GM12891 (cell line): Measurements from ENCODE around the gene ALKBH5.
"Not testable (repeated sequence)": the region's sequence is repeated elsewhere in the genome, so short reads cannot be mapped to it uniquely, and the experiment has no call there.

ENCODE experiments used
- DNase-seq: peaks from one replicate; pipeline ENCODE4 v3.0.0; 2011; ENCODE audit warnings: low spot score; ENCODE audit not compliant: insufficient read length
- FAIRE-seq: peaks from 2 replicates; lab custom pipeline; 2011; peaks lifted over from hg19 to GRCh38; lab: Jason Lieb, UNC
- PAX5 ChIP-seq: IDR thresholded peaks from 2 replicates; pipeline ENCODE4 v1.6.1; 2011; ENCODE audit warnings: low read length, moderate library complexity, mild to moderate bottlenecking; ENCODE audit not compliant: insufficient read depth, severe bottlenecking
- POLR2A ChIP-seq: IDR thresholded peaks from 2 replicates; pipeline ENCODE4 v1.6.1; 2011; ENCODE audit warnings: low read depth, low read length, control low read depth
- POLR2AphosphoS5 ChIP-seq: IDR thresholded peaks from 2 replicates; pipeline ENCODE4 v1.6.1; 2011; ENCODE audit warnings: low read depth, low read length, control low read depth
- POU2F2 ChIP-seq: IDR thresholded peaks from 2 replicates; pipeline ENCODE4 v1.6.1; 2011; ENCODE audit warnings: low read depth, mild to moderate bottlenecking, control low read depth, low read length, moderate library complexity
- SPI1 ChIP-seq: IDR thresholded peaks from 2 replicates; pipeline ENCODE4 v1.6.1; 2011; ENCODE audit warnings: low read depth, low read length, control low read depth
- TAF1 ChIP-seq: IDR thresholded peaks from 2 replicates; pipeline ENCODE4 v1.6.1; 2011; ENCODE audit warnings: low read depth, low read length, control low read depth

The ALKBH5 gene

DNA sequence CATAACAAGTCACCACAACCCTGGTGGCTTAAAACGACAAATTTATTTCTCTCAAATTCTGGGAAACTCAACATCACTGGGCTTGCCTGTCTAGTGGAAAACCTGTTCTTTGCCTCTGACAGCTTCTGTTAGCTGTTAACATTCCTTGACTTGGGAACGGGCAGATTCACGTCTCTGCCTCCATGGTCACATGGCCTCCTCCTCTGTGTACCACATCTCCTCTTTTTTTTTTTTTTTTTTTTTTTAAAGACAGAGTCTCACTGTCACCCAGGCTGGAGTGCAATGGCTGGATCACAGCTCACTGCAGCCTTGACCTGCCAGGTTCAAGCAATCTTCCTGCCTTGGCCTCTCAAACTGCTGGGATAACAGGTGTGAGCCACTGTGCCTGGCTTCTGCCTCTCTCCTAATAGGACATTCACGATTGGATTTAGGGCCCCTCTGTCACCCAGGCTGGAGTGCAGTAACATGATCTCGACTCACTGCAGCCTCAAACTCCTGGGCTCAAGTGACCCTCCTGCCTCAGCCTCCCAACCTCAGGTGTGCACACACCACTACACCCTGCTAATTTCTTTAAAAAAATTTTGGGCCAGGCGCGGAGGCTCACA, 30.1 kb downstream of the ALKBH5 start:
- TF ChIP-seq POLR2A (no peak), POU2F2 (no peak), SPI1 (no peak), TAF1 (no peak), POLR2AphosphoS5 (no peak), PAX5 (no peak)
- FAIRE-seq = no peak
- no peak for DNase-seq

DNA sequence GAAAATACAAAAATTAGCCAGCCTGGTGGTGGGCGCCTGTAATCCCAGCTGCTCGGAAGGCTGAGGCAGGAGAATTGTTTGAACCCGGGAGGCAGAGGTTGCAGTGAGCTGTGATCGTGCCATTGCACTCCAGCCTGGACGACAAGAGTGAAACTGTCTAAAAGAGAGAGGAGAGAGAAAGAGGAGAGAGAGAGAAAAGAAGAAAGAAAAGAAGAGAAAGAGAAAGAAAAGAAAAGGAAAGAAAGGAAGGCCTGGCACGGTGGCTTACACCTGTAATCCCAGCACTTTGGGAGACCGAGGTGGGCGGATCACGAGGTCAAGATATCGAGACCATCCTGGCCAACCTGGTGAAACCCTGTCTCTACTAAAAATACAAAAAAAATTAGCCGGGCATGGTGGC, 33.3 kb downstream of the ALKBH5 start:
- DNase-seq, FAIRE-seq: not testable (repeated sequence)

DNA sequence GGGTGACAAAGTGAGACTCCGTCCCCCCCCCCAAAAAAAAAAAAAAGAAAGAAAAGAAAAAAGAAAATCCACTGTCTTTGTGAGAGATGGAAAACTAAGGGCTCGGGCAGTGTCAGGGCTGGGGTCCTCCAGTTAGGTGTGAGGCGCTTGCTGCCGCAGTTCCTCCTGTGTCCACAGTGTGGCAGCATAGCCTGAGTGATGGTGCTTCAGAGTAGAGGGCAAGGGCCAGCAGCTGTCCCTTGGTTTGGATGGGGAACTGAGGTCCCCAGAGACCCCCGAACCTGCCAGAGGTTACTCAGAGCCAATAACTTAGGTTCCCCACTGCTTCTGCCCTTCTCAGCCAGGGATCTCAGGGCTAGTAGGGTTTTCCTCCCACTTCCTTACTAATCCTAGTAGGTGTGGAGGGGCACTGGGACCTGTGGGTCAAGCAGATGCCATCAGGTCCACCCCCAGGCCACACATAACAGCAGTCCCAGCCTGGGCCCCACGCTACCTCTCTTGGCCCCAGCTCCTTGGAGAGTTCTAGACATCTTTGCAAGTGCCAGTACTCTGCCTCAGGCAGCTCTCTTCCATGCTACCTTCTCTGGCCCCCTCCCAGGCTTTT, 33.9 kb downstream of the ALKBH5 start:
- DNase-seq (peak; percentile 76), FAIRE-seq (peak; percentile 91)
- TF ChIP-seq POU2F2 (no peak), SPI1 (peak; percentile 30; the same call in 1 of the 2 replicates), PAX5 (no peak), TAF1 (no peak)

DNA sequence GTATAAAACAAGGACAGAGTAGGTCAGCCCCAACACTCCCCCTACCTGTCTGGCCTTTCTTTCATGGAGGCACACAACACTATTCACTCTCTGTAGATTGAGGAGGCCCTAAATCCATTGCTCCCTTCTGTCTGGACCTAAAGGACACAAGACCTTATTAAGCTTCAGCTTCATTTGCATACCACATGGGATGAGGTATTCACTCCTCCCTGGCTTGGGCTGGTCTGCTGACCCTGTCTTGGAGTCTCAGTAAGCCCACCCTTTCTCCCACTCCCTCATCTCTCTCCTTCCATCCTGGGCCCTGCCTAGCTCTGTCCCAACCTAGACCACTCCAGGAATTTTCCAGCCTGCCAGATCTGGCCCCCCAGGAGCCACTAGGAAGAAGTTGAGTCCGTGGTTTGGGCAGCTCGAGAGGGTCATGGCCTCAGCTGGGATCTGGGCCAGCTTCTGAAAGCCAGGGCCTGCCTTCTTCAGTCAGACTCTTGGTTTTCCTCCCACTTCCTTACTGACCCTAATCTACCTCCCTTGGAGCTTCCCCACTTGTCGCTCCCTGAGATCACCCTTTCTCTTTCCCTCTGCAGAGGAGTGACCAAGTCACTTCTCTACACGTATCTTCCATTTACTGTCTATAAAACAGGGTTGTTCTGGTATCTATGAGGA, 35.3 kb downstream of the ALKBH5 start:
- DNase-seq = no peak
- FAIRE-seq = no peak
- TF ChIP-seq PAX5 (no peak), POLR2AphosphoS5 (no peak), SPI1 (no peak), POU2F2 (no peak), TAF1 (no peak), POLR2A (no peak)

DNA sequence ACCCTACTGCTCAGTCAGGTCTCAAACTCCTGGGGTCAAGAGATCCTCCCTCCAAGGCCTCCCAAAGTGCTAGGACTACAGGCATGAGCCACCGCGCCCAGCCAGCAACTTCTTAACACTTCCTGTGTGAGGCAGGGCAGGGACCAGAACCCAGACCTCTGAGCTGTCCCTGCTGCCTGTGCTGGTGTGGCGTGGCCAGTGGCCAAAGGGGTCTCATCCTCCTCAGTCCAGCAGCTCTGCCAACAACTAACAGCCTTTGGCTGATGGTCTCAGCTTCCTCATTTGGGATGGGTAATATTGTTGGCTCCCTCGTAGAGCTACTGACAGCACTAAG, 40.4 kb downstream of the ALKBH5 start:
- no peak for TF ChIP-seq POLR2AphosphoS5
- no peak for TF ChIP-seq TAF1
- DNase-seq = no peak
- FAIRE-seq = no peak

DNA sequence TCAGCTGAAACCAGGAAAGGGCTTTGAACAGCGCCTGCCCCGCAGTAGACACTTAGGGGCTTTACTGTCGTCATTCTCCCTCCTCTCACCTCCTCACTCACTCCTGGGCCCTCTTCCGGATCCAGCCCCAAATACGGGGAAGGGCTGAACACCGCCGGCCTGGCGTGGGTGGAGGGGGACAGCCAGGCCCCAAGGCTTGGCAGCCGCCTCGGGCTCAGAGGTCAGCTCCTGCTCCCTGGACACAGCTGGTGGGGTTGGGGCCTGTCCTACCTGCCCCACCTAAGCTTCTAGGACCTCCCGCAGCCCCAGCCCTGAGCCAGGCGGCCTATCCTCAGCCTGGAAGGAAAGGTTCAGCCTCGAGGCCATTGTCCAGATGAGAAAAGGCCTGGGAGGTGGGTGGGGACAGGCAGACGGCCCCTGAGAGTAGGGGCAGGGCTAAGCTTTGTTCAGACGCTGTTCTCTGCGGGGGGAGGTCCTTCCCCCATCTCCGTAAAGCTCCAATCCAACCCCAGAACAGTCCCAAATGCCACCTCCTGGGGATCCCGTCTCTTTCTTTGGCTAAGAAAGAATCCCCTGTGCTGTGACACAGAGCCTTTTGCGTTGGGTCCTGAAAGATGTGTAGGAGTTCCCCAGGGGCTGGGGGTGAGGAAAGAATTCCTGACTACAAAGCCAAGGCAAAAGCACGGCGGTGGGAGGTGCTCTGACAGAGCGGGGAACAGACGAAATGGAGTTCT, 40.9 kb downstream of the ALKBH5 start:
- TF ChIP-seq POLR2A = no peak
- no peak for TF ChIP-seq SPI1
- no peak for TF ChIP-seq POU2F2
- TF ChIP-seq TAF1 = no peak
- no peak for TF ChIP-seq PAX5
- FAIRE-seq = no peak
- DNase-seq = no peak

DNA sequence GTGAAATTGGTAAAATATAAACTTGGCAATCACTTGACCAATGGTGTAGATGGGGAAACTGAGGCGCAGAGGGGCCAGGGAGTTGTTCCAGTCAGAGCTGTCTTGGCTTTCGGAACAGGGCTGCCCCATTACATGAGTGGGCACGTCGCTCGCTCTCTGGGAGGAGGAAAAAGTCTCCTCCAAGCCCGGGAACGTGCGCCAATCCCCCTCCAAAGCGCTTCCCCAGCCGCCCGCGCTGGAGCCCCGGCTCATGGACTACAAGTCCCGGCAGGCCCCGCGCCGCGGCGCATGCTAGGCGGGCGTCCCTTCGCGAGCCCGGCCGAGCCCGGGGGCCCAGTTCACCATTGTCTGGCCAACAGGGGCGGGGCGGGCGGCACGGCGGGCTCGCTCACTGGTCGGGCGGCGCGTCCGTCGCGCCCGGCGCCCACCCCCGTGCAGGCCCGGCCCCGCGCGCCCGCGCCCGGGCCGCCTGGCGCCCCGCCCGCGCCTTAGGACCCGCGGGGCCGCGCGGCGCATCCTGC, 41.6 kb downstream of the ALKBH5 start, which contains the start of gene LLGL1:
TSS of gene LLGL1 (plus strand) at position 515 of the 521 bp plus-strand sequence. CDS start 48 bp downstream, outside the sequence.
- no peak for TF ChIP-seq POLR2A
- no peak for TF ChIP-seq POLR2AphosphoS5
- no peak for TF ChIP-seq SPI1
- TF ChIP-seq PAX5 = no peak
- no peak for TF ChIP-seq POU2F2
- TF ChIP-seq TAF1 = no peak
- peak; percentile 98 for FAIRE-seq
- DNase-seq = peak; percentile 100

DNA sequence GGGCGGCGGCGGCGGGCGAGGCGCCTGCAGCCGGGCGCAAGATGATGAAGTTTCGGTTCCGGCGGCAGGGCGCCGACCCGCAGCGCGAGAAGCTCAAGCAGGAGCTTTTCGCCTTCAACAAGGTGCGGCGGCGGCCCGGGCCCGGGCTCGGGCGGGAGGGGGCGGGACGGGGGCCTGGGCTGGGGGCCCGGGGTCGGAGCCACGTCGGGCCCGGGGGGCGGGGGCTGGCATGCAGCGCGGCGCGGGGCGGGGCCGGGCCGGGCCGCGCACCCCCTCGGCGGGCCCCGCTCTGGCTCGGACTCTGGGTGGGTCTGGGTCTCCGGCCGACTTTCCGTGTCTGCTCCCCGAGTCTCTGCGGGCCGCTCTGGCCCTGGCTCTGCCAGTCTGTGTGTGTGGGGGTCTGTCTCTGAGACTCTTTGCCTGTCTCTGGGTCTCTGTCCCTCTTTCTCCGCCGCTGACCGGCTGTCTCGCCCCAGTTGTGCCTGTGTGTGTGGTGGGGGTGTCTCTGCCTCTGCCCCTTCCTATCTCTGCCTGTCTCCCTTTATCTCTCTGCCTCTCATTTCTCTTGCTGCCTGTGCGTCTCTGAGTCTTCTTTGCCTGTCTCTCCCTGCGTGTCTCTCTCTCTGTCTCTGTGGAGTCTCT, 42.1 kb downstream of the ALKBH5 start:
- no peak for DNase-seq
- TF ChIP-seq POU2F2 (no peak), POLR2AphosphoS5 (no peak), TAF1 (no peak), SPI1 (no peak), PAX5 (no peak), POLR2A (no peak)
- peak; percentile 52 for FAIRE-seq

DNA sequence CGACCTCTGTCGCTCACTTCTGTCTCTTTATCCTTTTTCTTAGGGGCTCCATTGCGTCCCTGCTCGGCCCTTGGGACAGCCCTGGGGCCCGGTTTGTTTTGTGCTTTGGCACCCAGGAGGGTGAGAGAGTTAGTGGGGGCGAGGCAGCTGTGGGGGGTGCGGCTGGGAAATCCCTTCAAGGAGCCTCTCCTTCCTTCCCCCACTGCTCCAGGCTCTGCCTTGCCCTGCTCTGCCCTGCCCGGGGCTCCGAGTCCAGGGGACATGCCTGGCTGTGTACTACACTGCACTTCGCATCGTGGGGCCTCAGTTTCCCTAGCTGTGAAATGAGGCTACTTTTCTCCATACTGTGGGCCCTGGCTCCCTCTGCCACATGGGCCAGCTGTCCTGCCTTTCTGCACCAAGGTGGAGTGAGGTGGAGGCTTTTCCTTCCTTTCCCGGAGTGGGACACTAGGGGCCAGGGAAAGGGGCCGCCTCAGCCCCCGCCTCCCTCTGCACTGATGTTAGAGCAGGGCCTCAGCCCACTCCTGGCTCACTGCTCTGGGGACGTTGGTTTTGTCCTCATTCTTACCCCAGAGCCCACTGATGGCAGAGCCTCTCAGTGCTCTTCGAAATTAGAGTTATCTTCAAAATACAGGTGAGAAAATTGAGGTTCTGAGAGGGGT, 42.8 kb downstream of the ALKBH5 start:
- no peak for TF ChIP-seq TAF1
- FAIRE-seq = no peak
- DNase-seq = no peak

DNA sequence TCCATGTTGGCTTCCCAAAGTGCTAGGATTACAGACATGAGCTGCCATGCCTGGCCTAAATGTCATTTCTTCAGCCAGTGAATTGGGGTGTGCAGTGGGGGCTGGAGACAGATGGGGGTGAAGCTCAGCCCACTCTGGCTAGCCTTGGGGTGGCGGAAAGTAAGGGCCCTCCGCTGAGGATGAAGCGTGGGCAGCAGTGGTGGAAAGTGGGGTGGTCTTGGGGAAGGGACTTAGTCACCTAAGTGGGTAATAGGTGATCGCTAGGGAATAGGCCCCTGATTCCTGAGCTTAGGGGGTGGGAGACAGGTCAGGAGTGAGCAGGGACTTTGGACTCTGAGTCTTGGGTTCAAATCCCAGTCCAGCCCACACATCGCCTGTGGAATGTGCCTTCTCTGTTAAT, 44.0 kb downstream of the ALKBH5 start:
- DNase-seq (no peak), FAIRE-seq (no peak)
- TF ChIP-seq POU2F2 = no peak
- TF ChIP-seq POLR2A = no peak
